Stimulated activated CD4-positive, alpha-beta T cell treated with anti-CD3 and anti-CD28 coated beads, Interleukin-2, amount 100 ng/mL, for 48 hours (primary cell): ENCODE data around the gene DCAF7.

Experiments
- DNase-seq, 2 donors: peaks; one replicate each; pipeline ENCODE4 v3.0.0-alpha.2; 2020

The DCAF7 gene

GRCh38 chr17:63634163-63634562 lies 83.9 kb downstream of the DCAF7 start:
- DNase-seq, result no peak

GRCh38 chr17:63634816-63635215 lies 84.5 kb downstream of the DCAF7 start:
- no peak for DNase-seq

- no peak for DNase-seq
Observed at GRCh38 chr17:63635290-63635689, 85.0 kb downstream of the DCAF7 start.

GRCh38 chr17:63635787-63636186 lies 85.5 kb downstream of the DCAF7 start:
- no peak for DNase-seq

GRCh38 chr17:63639125-63639524 lies 88.8 kb downstream of the DCAF7 start:
- no peak for DNase-seq

- no peak for DNase-seq
Observed at GRCh38 chr17:63640038-63640437, 89.8 kb downstream of the DCAF7 start.

- DNase-seq, result no peak
Observed at GRCh38 chr17:63641692-63642448, 91.6 kb downstream of the DCAF7 start.
